Medulla oblongata (tissue), 1 donor: ENCODE measurements around the gene NOC2L.

Experiments used
- DNase-seq: peaks from one replicate; pipeline ENCODE4 v3.0.0-alpha.2; 2015; ENCODE audit errors: extremely low spot score

The NOC2L gene

GRCh38 chr1:929712-930632, 29.1 kb downstream of the NOC2L start:
- no peak for DNase-seq

- DNase-seq, result no peak
Observed at GRCh38 chr1:928825-929661, 30.0 kb downstream of the NOC2L start.

- DNase-seq, result no peak
Observed at GRCh38 chr1:927748-928147, 31.3 kb downstream of the NOC2L start.

- DNase-seq, result no peak
Observed at GRCh38 chr1:927234-927633, 31.8 kb downstream of the NOC2L start.

- no peak for DNase-seq
Observed at GRCh38 chr1:925561-926421, 33.3 kb downstream of the NOC2L start.

- no peak for DNase-seq
Observed at GRCh38 chr1:924656-925560, 34.1 kb downstream of the NOC2L start.

- no peak for DNase-seq
Observed at GRCh38 chr1:923991-924655, 34.9 kb downstream of the NOC2L start.

- peak; percentile 81 for DNase-seq
Observed at GRCh38 chr1:923131-923990, 35.7 kb downstream of the NOC2L start, which contains the start of gene SAMD11. SAMD11 (plus strand) TSS chr1:923923; CDS start chr1:924432, 509 bp downstream.

- peak; percentile 82 for DNase-seq
Observed at GRCh38 chr1:921011-921837, 37.8 kb downstream of the NOC2L start.

- no peak for DNase-seq
Observed at GRCh38 chr1:920521-920920, 38.5 kb downstream of the NOC2L start.

GRCh38 chr1:920010-920409, 39.0 kb downstream of the NOC2L start:
- DNase-seq, result no peak

GRCh38 chr1:919271-919872, 39.7 kb downstream of the NOC2L start:
- DNase-seq, result no peak

- no peak for DNase-seq
Observed at GRCh38 chr1:918843-919242, 40.2 kb downstream of the NOC2L start.

- DNase-seq, result no peak
Observed at GRCh38 chr1:918353-918752, 40.7 kb downstream of the NOC2L start.

GRCh38 chr1:917466-918091, 41.5 kb downstream of the NOC2L start:
- DNase-seq, result no peak

- DNase-seq, result no peak
Observed at GRCh38 chr1:917076-917459, 42.0 kb downstream of the NOC2L start.
